Stomach smooth muscle (tissue), 2 donors: Measurements from ENCODE around the gene VPS54.
"Not testable (repeated sequence)": the region's sequence is repeated elsewhere in the genome, so short reads cannot be mapped to it uniquely, and the experiment has no call there.

Experiments used
- H3K27ac ChIP-seq: one replicate; pipeline ENCODE4 v1.7.0; 2013; ENCODE audit warnings: mild to moderate bottlenecking, low read length, inconsistent platforms
- H3K27me3 ChIP-seq, 2 donors: one replicate each; pipeline ENCODE4 v1.7.0; 2013; ENCODE audit warnings: low read length in 2 of 2; ENCODE audit not compliant: insufficient read depth in 2 of 2, control insufficient read depth in 1 of 2
- H3K36me3 ChIP-seq, 2 donors: one replicate each; pipeline ENCODE4 v1.7.0; 2013; ENCODE audit warnings: low read length in 2 of 2; ENCODE audit not compliant: control insufficient read depth in 2 of 2, insufficient read depth in 2 of 2
- H3K4me1 ChIP-seq: one replicate; pipeline ENCODE4 v1.7.0; 2013; ENCODE audit warnings: low read length; ENCODE audit not compliant: control insufficient read depth, insufficient read depth
- H3K4me3 ChIP-seq, 2 donors: one replicate each; pipeline ENCODE4 v1.7.0; 2013; ENCODE audit warnings: low read length in 2 of 2
- H3K9ac ChIP-seq, 2 donors: one replicate each; pipeline ENCODE4 v1.7.0; 2013; ENCODE audit warnings: low read length in 2 of 2, mild to moderate bottlenecking in 1 of 2
- H3K9me3 ChIP-seq, 2 donors: one replicate each; pipeline ENCODE4 v1.7.0; 2013; ENCODE audit warnings: low read length in 2 of 2; ENCODE audit not compliant: control insufficient read depth in 2 of 2
- donor health status: healthy.
- donor health status: Pancreatic carcinoma.

The VPS54 gene

DNA sequence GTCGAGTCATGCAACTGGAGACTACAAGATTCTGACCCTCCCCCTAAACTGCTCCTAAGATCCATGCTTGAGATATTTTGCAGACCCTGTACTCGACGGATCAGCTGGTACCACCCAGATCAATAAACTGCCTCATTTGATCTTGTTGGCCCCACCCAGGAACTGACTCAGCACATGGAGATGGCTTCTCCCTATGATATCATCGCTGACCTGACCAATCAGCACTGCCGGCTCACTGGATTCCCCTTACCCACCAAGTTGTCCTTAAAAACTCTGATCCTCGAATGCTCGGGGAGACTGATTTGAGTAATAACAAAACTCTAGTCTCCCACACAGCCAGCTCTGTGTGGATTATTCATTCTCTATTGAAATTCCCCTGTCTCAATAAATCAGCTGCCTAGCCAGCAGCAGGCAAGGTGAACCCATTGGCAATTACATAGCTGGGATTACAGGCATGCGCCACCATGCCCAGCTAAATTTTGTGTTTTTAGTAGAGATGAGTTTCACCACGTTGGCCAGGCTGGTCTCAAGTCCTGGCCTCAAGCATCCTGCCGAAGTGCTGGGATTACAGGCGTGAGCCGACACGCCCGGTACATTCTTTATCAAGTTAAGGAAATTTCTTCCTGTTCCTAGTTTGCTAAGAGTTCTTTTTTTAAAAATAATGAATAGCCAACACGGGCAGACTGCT is 43.6 kb downstream of the VPS54 start:
- H3K9ac ChIP-seq = no peak overlapping the region
- no peak overlapping the region for H3K27ac ChIP-seq
- peaks cover 11 to 13% of the 10 kb centered on the region in 2 donors for H3K36me3 ChIP-seq
- H3K9me3 ChIP-seq = no peaks in the 10 kb centered on the region
- no peaks in the 10 kb centered on the region for H3K4me1 ChIP-seq
- H3K27me3 ChIP-seq = no peaks in the 10 kb centered on the region
- no peak overlapping the region for H3K4me3 ChIP-seq

DNA sequence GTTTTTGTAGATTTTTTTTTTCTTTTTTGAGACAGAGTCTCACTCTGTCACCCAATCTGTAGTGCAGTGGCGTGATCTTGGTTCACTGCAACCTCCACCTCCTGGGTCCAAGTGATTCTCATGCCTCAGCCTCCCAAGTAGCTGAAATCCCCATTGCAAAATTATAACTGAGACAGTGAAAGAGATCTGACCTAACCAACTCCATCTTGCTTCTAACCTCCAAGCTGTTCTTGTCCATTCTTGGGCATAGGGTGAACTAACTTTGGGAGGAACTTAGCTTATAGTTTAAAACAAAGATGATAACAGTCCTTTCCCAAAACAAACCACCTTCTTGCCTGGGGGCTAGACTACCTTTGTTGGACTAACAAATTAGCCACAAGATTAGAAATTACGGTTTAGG is 44.2 kb downstream of the VPS54 start:
- H3K9ac ChIP-seq, H3K4me3 ChIP-seq, H3K9me3 ChIP-seq, H3K27ac ChIP-seq, H3K4me1 ChIP-seq, H3K27me3 ChIP-seq: not testable (repeated sequence)
- H3K36me3 ChIP-seq = peaks cover 8 to 13% of the 10 kb centered on the region in 2 donors

DNA sequence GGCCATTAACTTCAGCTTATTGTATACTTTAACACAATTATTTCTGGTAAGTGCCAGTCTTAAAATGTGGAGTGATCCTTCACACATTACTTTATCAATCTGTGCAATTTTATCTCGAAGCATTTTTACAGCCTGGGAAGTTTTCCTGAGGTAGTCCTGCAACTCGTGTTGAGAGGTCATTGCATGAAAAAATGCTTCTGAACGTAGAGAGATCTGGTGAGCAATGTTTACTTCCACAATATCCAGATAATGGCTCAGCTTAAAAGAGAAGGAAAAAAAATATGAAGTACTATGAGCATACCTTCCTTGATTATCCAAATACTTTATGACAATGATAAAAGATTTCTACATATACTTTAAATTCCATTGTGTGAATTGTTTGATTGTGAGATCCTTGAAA is 57.0 kb downstream of the VPS54 start:
- H3K27ac ChIP-seq = no peak overlapping the region
- H3K9me3 ChIP-seq = no peaks in the 10 kb centered on the region
- no peak overlapping the region for H3K4me3 ChIP-seq

DNA sequence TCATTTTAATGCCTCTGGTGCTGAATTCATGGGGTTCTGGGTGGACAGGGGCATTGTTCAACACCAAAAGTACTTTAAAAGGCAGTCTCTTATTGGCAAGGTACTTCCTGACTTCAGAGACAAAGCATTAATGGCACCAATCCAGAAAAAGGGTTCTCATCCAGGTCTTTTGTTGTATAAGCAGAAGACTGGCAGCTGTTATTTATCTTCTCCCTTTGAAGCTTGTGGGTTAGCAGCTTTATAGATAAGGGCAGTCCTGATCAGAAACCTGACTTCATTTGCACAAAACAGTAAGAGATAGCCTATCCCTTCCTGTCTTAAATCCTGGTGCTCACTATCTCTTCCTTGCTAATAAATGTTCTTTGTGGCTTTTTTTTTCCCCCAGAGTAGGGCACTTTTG is 68.8 kb downstream of the VPS54 start:
- Histone ChIP-seq H3K9me3 (no peaks in the 10 kb centered on the region), H3K4me1 (no peaks in the 10 kb centered on the region), H3K36me3 (peaks cover 3 to 8% of the 10 kb centered on the region in 2 donors), H3K4me3 (no peak overlapping the region), H3K9ac (no peak overlapping the region), H3K27me3 (no peaks in the 10 kb centered on the region), H3K27ac (no peak overlapping the region)

More for the DNA sequence above, 57.0 kb downstream of the VPS54 start:
- no peak overlapping the region for H3K9ac ChIP-seq
- H3K27me3 ChIP-seq = no peaks in the 10 kb centered on the region
- H3K36me3 ChIP-seq = peaks cover 3 to 4% of the 10 kb centered on the region in 2 donors
- H3K4me1 ChIP-seq = no peaks in the 10 kb centered on the region

DNA sequence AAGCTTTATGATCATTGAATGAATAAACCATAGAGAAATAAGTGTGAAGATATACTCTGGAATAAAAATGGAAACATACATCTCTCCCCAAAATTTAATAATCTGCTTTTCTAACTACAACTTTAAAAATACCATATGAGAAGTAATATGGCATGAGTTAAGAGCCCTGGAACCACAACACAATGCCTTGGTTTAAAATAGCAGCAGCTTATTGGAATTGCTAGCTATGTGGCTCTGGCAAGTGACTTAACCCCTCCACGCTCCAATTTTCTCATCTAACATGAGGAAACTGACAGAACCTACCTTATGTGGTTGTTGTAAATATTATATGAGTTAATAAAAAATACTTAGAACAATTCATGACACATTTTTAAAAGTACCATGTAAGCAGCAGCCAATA is 76.4 kb downstream of the VPS54 start:
- no peaks in the 10 kb centered on the region for H3K27me3 ChIP-seq
- no peak overlapping the region for H3K4me3 ChIP-seq
- no peak overlapping the region for H3K9ac ChIP-seq
- no peaks in the 10 kb centered on the region for H3K4me1 ChIP-seq
- H3K9me3 ChIP-seq = no peaks in the 10 kb centered on the region
- H3K36me3 ChIP-seq = peaks cover 4 to 10% of the 10 kb centered on the region in 2 donors
- H3K27ac ChIP-seq = no peak overlapping the region

DNA sequence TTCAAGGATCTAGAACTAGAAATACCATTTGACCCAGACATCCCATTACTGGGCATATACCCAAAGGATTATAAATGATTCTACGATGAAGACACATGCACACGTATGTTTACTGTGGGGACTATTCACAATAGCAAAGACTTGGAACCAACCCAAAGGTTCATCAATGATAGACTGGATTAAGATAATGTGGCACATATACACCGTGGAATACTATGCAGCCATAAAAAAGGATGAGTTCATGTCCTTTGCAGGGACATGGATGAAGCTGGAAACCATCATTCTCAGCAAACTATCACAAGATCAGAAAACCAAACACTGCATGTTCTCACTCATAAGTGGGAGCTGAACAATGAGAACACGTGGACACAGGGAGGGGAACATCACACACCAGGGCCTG is 87.1 kb downstream of the VPS54 start:
- not testable (repeated sequence) for H3K36me3 ChIP-seq, H3K27me3 ChIP-seq, H3K27ac ChIP-seq, H3K4me1 ChIP-seq, H3K4me3 ChIP-seq, H3K9me3 ChIP-seq, H3K9ac ChIP-seq

DNA sequence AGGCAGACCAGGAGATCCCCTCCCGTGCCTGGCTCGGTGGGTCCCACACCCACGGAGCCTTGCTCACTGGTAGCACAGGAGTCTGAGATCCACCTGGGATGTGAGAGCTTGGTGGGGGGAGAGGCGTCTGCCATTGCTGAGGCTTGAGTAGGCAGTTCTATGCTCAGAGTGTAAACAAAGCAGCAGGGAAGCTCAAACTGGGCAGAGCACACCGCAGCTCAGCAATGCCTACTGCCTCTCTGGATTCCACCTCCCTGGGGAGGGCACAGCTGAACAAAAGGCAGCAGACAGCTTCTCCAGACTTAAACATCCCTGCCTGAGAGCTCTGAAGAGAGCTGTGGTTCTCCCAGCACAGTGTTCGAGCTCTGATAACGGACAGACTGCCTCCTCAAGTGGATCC is 92.4 kb downstream of the VPS54 start:
- H3K9me3 ChIP-seq = no peaks in the 10 kb centered on the region
- H3K9ac ChIP-seq = no peak overlapping the region
- H3K27ac ChIP-seq = no peak overlapping the region
- no peaks in the 10 kb centered on the region for H3K27me3 ChIP-seq
- H3K4me1 ChIP-seq = no peaks in the 10 kb centered on the region
- no peak overlapping the region for H3K4me3 ChIP-seq
- H3K36me3 ChIP-seq = peaks cover 0 to 7% of the 10 kb centered on the region in 2 donors

GRCh38 chr2:63914311-63914710 is 104.9 kb downstream of the VPS54 start:
- Histone ChIP-seq H3K4me3 (no peak overlapping the region), H3K27ac (no peak overlapping the region), H3K9me3 (no peaks in the 10 kb centered on the region), H3K4me1 (no peaks in the 10 kb centered on the region), H3K36me3 (peaks cover 8 to 36% of the 10 kb centered on the region in 2 donors), H3K9ac (no peak overlapping the region), H3K27me3 (no peaks in the 10 kb centered on the region)

DNA sequence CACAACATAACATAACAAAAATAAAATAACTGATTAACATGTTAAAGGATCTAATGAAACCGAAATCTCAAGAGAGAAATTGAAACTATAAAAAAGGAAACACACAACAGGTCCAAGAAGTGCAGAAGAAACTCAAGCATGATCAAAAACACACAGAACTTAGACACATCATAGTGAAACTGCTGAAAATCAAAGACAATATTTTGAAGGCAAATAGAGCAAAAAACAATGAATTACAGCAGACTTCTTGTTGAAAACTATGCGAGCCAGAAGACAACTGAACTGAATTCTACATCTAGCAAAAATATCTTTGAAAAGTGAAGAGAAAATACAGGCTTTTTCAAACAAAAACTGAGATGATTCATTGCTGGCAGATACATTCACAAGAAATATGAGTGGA is 116.2 kb downstream of the VPS54 start:
- Histone ChIP-seq H3K9ac (no peak overlapping the region), H3K4me3 (no peak overlapping the region), H3K9me3 (peaks cover 0 to 2% of the 10 kb centered on the region in 2 donors), H3K27me3 (no peaks in the 10 kb centered on the region), H3K27ac (no peak overlapping the region), H3K4me1 (no peaks in the 10 kb centered on the region), H3K36me3 (peaks cover 13 to 20% of the 10 kb centered on the region in 2 donors)

DNA sequence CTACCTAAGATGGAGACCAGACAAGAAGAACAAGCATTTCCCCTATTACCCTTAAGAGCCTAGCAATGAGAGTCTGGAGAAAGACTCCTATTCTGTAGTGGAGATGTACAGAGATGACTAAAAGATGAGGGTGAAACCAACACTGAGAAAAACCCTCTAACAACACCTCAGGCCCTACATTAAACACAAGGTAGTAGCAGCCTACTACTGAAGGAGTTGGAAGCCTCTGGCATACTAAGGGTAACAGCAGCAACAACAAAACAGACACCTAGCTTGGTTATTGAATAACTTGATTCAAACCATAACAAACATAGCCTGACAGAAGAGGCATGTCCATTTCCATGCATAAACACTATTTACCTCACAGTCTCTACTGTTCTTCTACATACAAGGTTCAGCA is 117.1 kb downstream of the VPS54 start:
- no peaks in the 10 kb centered on the region for H3K4me1 ChIP-seq
- H3K36me3 ChIP-seq = peaks cover 13 to 20% of the 10 kb centered on the region in 2 donors
- H3K27ac ChIP-seq = no peak overlapping the region
- H3K9me3 ChIP-seq = peaks cover 0 to 2% of the 10 kb centered on the region in 2 donors
- H3K27me3 ChIP-seq = no peaks in the 10 kb centered on the region
- H3K4me3 ChIP-seq = no peak overlapping the region
- H3K9ac ChIP-seq = no peak overlapping the region

GRCh38 chr2:63899639-63900038 is 119.6 kb downstream of the VPS54 start:
- peaks cover 0 to 2% of the 10 kb centered on the region in 2 donors for H3K9me3 ChIP-seq
- no peaks in the 10 kb centered on the region for H3K27me3 ChIP-seq
- peaks cover 13 to 18% of the 10 kb centered on the region in 2 donors for H3K36me3 ChIP-seq
- H3K4me1 ChIP-seq = no peaks in the 10 kb centered on the region
- no peak overlapping the region for H3K9ac ChIP-seq
- H3K4me3 ChIP-seq = no peak overlapping the region
- no peak overlapping the region for H3K27ac ChIP-seq
